Mesenchymal stem cell (in vitro differentiated cells and primary cell): ENCODE results near the gene FUOM.

Experiments
- DNase-seq: peaks from one replicate; pipeline ENCODE4 v3.0.0-alpha.2; 2013
- H2AFZ ChIP-seq: one replicate; pipeline ENCODE4 v1.6.1; 2013; ENCODE audit warnings: low read depth, mild to moderate bottlenecking, control low read depth, inconsistent platforms, low read length, moderate library complexity
- H2AK5ac ChIP-seq: 2 replicates; pipeline ENCODE4 v1.6.1; 2013; ENCODE audit warnings: low read length, moderate library complexity, mild to moderate bottlenecking, inconsistent platforms; ENCODE audit not compliant: severe bottlenecking
- H2BK120ac ChIP-seq: one replicate; pipeline ENCODE4 v1.6.1; 2013; ENCODE audit warnings: low read depth, mild to moderate bottlenecking, inconsistent platforms, low read length, moderate library complexity
- H2BK12ac ChIP-seq, 2 experiments: one replicate each; pipeline ENCODE4 v1.6.1; 2013; ENCODE audit warnings: inconsistent platforms in 2 of 2, low read length in 2 of 2, mild to moderate bottlenecking in 2 of 2, moderate library complexity in 2 of 2, control low read depth in 1 of 2
- H2BK15ac ChIP-seq: one replicate; pipeline ENCODE4 v1.6.1; 2013; ENCODE audit warnings: mild to moderate bottlenecking, low read depth, inconsistent platforms; ENCODE audit not compliant: poor library complexity, severe bottlenecking
- H2BK5ac ChIP-seq: 2 replicates; pipeline ENCODE4 v1.6.1; 2013; ENCODE audit warnings: low read depth, mild to moderate bottlenecking, low read length, control low read depth, inconsistent platforms; ENCODE audit not compliant: poor library complexity, severe bottlenecking
- H3K14ac ChIP-seq, 2 experiments: one replicate each; pipeline ENCODE4 v1.6.1; 2013; ENCODE audit warnings: inconsistent platforms in 2 of 2, low read length in 2 of 2, control low read depth in 1 of 2, mild to moderate bottlenecking in 1 of 2, moderate library complexity in 1 of 2
- H3K18ac ChIP-seq, 2 experiments: one replicate each; pipeline ENCODE4 v1.6.1; 2013; ENCODE audit warnings: inconsistent platforms in 2 of 2, low read length in 2 of 2, control low read depth in 1 of 2, low read depth in 1 of 2, mild to moderate bottlenecking in 1 of 2
- H3K23ac ChIP-seq, 2 experiments: one replicate each; pipeline ENCODE4 v1.6.1; 2013; ENCODE audit warnings: inconsistent platforms in 2 of 2, low read length in 2 of 2, mild to moderate bottlenecking in 2 of 2, moderate library complexity in 2 of 2, control low read depth in 1 of 2
- H3K27ac ChIP-seq: 2 replicates; pipeline ENCODE4 v1.5.1; 2013; ENCODE audit warnings: mild to moderate bottlenecking, moderate library complexity, low read length, control low read depth, inconsistent platforms; ENCODE audit not compliant: poor library complexity, severe bottlenecking
- H3K27me3 ChIP-seq, 2 experiments: 2 replicates each; pipeline versions ENCODE4 v1.6.1 to v1.7.0; 2013; ENCODE audit warnings: low read length in 2 of 2, mild to moderate bottlenecking in 2 of 2, moderate library complexity in 2 of 2, control low read depth in 1 of 2, inconsistent platforms in 1 of 2; ENCODE audit not compliant: control insufficient read depth in 1 of 2, insufficient read depth in 1 of 2
- H3K36me3 ChIP-seq, 2 experiments: 2 replicates each; pipeline versions ENCODE4 v1.6.1 to v1.7.0; 2013; ENCODE audit warnings: low read length in 2 of 2, control low read depth in 1 of 2, inconsistent platforms in 1 of 2, low read depth in 1 of 2, mild to moderate bottlenecking in 1 of 2; ENCODE audit not compliant: insufficient read depth in 2 of 2, control insufficient read depth in 1 of 2
- H3K4ac ChIP-seq, 2 experiments: one replicate each; pipeline ENCODE4 v1.6.1; 2013; ENCODE audit warnings: inconsistent platforms in 2 of 2, low read length in 2 of 2, mild to moderate bottlenecking in 2 of 2, moderate library complexity in 2 of 2, control low read depth in 1 of 2, low read depth in 1 of 2
- H3K4me1 ChIP-seq: 2 replicates; pipeline ENCODE4 v1.6.1; 2013; ENCODE audit warnings: low read depth, low read length, control low read depth; ENCODE audit not compliant: control insufficient read depth, insufficient read depth
- H3K4me2 ChIP-seq: 2 replicates; pipeline ENCODE4 v1.6.1; 2013; ENCODE audit warnings: low read length, mild to moderate bottlenecking, inconsistent platforms; ENCODE audit not compliant: poor library complexity, severe bottlenecking
- H3K4me3 ChIP-seq, 2 experiments: 2 replicates each; pipeline versions ENCODE4 v1.5.1 to v1.7.0; 2013; ENCODE audit warnings: low read length in 2 of 2, mild to moderate bottlenecking in 2 of 2, control low read depth in 1 of 2, low read depth in 1 of 2; ENCODE audit not compliant: insufficient read depth in 1 of 2
- H3K79me1 ChIP-seq: replicated peaks from 2 replicates; pipeline ENCODE4 v1.6.1; 2013; ENCODE audit warnings: mild to moderate bottlenecking, control low read depth, low read length, inconsistent platforms; ENCODE audit not compliant: poor library complexity, severe bottlenecking
- H3K9ac ChIP-seq: 2 replicates; pipeline ENCODE4 v1.7.0; 2013; ENCODE audit warnings: mild to moderate bottlenecking, low read length, moderate library complexity
- H3K9me3 ChIP-seq: 2 replicates; pipeline ENCODE4 v1.7.0; 2013; ENCODE audit warnings: mild to moderate bottlenecking, low read length; ENCODE audit not compliant: control insufficient read depth
- H4K8ac ChIP-seq: one replicate; pipeline ENCODE4 v1.6.1; 2013; ENCODE audit warnings: inconsistent platforms, mild to moderate bottlenecking, low read length, moderate library complexity
- H4K91ac ChIP-seq: one replicate; pipeline ENCODE4 v1.6.1; 2013; ENCODE audit warnings: mild to moderate bottlenecking, low read length, inconsistent platforms
- WGBS: methylation state at CpG from one replicate; pipeline ENCODE4 v1.1.7; 2013; ENCODE audit warnings: mixed read lengths; 5-methylcytosine and 5-hydroxymethylcytosine counted together

The FUOM gene

DNA sequence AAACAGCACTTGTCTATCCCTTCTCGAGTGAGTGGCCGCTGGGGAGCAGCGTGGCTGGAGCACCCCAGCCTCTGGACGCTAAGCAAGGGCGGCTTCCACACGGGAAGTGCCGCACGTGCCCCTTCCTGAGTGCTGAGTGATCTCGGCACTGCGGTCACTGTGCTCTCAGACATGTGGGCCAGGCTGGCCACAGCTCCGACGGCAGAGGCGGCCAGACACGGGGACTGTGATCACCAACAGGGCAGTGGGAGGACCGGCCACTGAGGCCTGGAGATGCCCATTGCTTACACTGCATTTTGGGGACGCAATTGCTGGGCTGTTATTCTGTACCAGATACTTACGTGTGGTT is 8.3 kb upstream of the FUOM start:
- no peak overlapping the region for H3K18ac ChIP-seq
- 91% methylated on average over 17 of the region's 17 CpGs for WGBS
- no peak overlapping the region for H2BK120ac ChIP-seq

DNA sequence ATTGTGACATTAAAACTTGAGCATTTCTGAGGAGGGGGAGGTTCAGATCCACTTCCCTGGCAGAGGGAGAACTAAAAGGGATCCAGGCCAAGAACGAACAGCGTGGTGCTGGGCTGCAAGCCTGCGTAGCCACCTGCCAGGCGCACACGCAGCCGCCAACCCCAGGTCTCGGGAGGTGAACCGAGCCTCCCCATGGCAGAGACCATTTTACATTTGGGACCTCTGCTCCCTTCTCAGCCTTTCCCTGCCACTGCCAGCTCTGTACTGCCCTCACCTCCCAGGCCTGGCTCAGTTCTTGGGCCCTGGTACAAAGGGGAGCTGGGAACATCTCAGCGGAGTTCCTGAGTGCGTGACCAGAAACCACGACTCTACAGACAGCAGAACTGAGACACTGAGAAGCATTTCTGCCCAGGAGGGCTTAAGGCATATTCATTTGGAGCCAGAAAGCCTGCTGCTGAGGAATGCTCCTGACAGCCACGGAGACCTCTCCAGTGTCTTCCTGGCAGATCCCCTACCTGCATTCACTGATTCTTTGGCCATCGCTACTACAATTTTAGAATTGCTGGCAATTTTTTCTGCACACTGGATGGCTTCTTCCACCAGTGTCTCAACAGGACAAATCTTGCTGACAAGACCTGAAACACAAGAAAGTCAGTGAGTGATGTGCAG is 7.8 kb upstream of the FUOM start:
- Histone ChIP-seq H3K36me3 (peaks cover 76 to 78% of the 10 kb centered on the region in 2 experiments), H3K27ac (no peak overlapping the region), H3K18ac (no peak overlapping the region), H3K14ac (no peak overlapping the region), H3K9me3 (no peaks in the 10 kb centered on the region), H3K79me1 (peaks cover 29% of the 10 kb centered on the region), H3K23ac (no peak overlapping the region), H2BK12ac (no peak overlapping the region), H3K4me3 (no peak overlapping the region), H3K9ac (no peak overlapping the region), H3K4me2 (no peak overlapping the region), H3K4ac (no peak overlapping the region), H3K27me3 (no peaks in the 10 kb centered on the region), H3K4me1 (no peaks in the 10 kb centered on the region), H2AK5ac (no peak overlapping the region), H2BK120ac (no peak overlapping the region), H4K91ac (no peak overlapping the region), H2BK5ac (no peak overlapping the region), H2AFZ (no peak overlapping the region), H4K8ac (no peak overlapping the region), H2BK15ac (no peak overlapping the region)
- no peak for DNase-seq
- 93% methylated on average over 13 of the region's 13 CpGs for WGBS

More for the DNA sequence above, 8.3 kb upstream of the FUOM start:
- Histone ChIP-seq H3K27ac (no peak overlapping the region), H3K4ac (no peak overlapping the region), H3K9me3 (no peaks in the 10 kb centered on the region), H2BK15ac (no peak overlapping the region), H2BK5ac (no peak overlapping the region), H3K4me3 (no peak overlapping the region), H3K36me3 (peaks cover 79 to 80% of the 10 kb centered on the region in 2 experiments), H3K23ac (no peak overlapping the region), H3K14ac (no peak overlapping the region), H3K79me1 (peaks cover 30% of the 10 kb centered on the region), H2AK5ac (no peak overlapping the region), H3K9ac (no peak overlapping the region), H4K8ac (no peak overlapping the region), H4K91ac (no peak overlapping the region), H3K4me2 (no peak overlapping the region), H3K27me3 (no peaks in the 10 kb centered on the region), H2BK12ac (no peak overlapping the region), H2AFZ (no peak overlapping the region), H3K4me1 (no peaks in the 10 kb centered on the region)
- DNase-seq, result no peak

DNA sequence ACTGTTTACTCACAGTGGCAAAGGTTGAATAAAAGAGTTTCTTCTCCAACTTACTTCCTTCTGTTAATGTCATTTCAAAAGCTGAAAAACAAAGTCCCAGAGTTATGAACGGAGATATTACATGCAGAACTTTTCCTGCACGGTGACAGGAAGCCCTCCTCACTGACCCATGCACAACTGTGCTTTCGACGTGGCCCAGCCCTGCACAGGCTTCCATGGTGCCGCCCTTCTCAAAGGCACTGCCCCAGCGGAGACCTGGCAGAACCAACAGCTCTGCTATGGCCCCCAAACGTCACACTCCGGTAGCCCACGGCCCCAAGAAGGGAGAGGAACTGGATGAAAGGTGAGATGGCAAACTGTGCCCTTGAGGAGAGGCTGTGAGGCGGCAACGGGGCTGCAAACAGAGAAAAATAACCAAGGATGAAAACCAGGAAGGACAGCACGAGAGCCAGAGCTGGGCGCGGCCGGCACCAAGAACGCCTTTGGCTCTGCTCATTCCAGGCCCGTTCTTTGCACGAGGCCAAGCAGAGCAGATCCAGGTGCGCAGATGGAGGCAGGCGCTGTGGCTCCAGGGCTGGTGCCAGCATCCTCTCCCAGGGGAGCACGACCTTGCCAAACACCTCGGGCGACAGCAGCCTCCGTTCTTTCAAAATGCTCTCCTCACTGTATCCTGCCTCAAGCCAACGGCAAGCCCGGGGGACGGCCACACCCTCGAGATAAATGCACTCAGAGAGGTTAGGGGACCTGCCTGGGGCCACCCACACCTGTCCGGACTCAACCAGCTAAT is 7.0 kb upstream of the FUOM start:
- 97% methylated on average over 29 of the region's 29 CpGs for WGBS
- no peak overlapping the region for H3K27ac ChIP-seq
- H3K23ac ChIP-seq, result no peak overlapping the region

DNA sequence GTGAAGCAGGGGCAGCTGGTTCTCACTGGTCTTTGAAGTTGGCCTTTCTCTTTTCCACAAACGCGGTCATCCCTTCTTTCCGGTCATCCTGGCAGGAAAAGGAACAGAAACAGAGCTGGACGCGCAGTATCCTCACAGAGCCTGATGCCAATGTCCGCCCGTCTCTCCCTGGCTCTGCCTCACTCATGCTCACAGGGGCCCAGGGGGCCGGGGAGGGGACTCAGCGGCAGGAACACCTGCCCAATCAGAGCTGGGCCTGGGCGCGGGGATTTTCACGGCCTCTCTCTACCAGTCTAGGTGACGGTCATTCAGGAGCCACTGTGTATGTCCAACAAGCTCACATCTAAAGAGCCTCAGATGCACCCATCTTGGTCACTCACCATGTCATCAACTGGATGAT is 5.0 kb upstream of the FUOM start:
- no peak overlapping the region for H2BK15ac ChIP-seq
- H3K14ac ChIP-seq, result no peak overlapping the region
- H3K23ac ChIP-seq, result no peak overlapping the region
- peaks cover 49 to 52% of the 10 kb centered on the region in 2 experiments for H3K36me3 ChIP-seq
- no peak overlapping the region for H2AK5ac ChIP-seq
- no peak overlapping the region for H4K8ac ChIP-seq
- H3K9ac ChIP-seq, result no peak overlapping the region
- 98% methylated on average over 13 of the region's 13 CpGs for WGBS
- no peaks in the 10 kb centered on the region for H3K27me3 ChIP-seq
- no peak overlapping the region for H2BK5ac ChIP-seq
- H3K18ac ChIP-seq, result no peak overlapping the region
- no peak overlapping the region for H4K91ac ChIP-seq
- peaks cover 2% of the 10 kb centered on the region for H3K4me1 ChIP-seq
- H3K4ac ChIP-seq, result no peak overlapping the region
- H2BK12ac ChIP-seq, result no peak overlapping the region
- H2BK120ac ChIP-seq, result no peak overlapping the region
- H3K4me2 ChIP-seq, result no peak overlapping the region
- no peaks in the 10 kb centered on the region for H3K9me3 ChIP-seq
- H3K27ac ChIP-seq, result no peak overlapping the region
- H2AFZ ChIP-seq, result no peak overlapping the region
- no peak overlapping the region for H3K4me3 ChIP-seq
- peaks cover 10% of the 10 kb centered on the region for H3K79me1 ChIP-seq
- no peak for DNase-seq

More for the DNA sequence above, 7.0 kb upstream of the FUOM start:
- H3K36me3 ChIP-seq, result peaks cover 68 to 71% of the 10 kb centered on the region in 2 experiments
- no peak for DNase-seq
- H4K8ac ChIP-seq, result no peak overlapping the region
- no peak overlapping the region for H3K4ac ChIP-seq
- no peak overlapping the region for H3K9ac ChIP-seq
- no peak overlapping the region for H2BK15ac ChIP-seq
- no peak overlapping the region for H3K18ac ChIP-seq
- peaks cover 22% of the 10 kb centered on the region for H3K79me1 ChIP-seq
- H3K14ac ChIP-seq, result no peak overlapping the region
- H2BK120ac ChIP-seq, result no peak overlapping the region
- H3K4me3 ChIP-seq, result no peak overlapping the region
- H3K27me3 ChIP-seq, result no peaks in the 10 kb centered on the region
- H3K4me2 ChIP-seq, result no peak overlapping the region
- H2AK5ac ChIP-seq, result no peak overlapping the region
- H3K9me3 ChIP-seq, result no peaks in the 10 kb centered on the region
- no peak overlapping the region for H4K91ac ChIP-seq
- no peaks in the 10 kb centered on the region for H3K4me1 ChIP-seq
- no peak overlapping the region for H2AFZ ChIP-seq
- no peak overlapping the region for H2BK5ac ChIP-seq
- no peak overlapping the region for H2BK12ac ChIP-seq
